HL-60 (cell line): Measurements from ENCODE around the gene RGS8.

Experiments used
- DNase-seq, 2 experiments: peaks; one replicate each; pipeline ENCODE4 v3.0.0-alpha.2; 2010 to 2020; ENCODE audit warnings: low read depth in 1 of 2, low spot score in 1 of 2
- H3K27ac ChIP-seq: fragments of 250-450 bp; sonication (Bioruptor Pico); replicated peaks from 2 replicates; pipeline ENCODE4 v1.5.1; 2020; ENCODE audit warnings: mild to moderate bottlenecking, moderate library complexity
- H3K27me3 ChIP-seq: fragments of 250-450 bp; sonication (Bioruptor Pico); 2 replicates; pipeline ENCODE4 v1.5.1; 2021; ENCODE audit warnings: mild to moderate bottlenecking, moderate library complexity; ENCODE audit not compliant: insufficient read depth, poor library complexity, severe bottlenecking
- H3K4me3 ChIP-seq: replicated peaks from 2 replicates; pipeline ENCODE4 v1.5.1; 2011; ENCODE audit warnings: mild to moderate bottlenecking, control low read depth, low read length; ENCODE audit not compliant: insufficient read depth
- GABPA ChIP-seq: IDR thresholded peaks from 2 replicates; pipeline ENCODE4 v1.6.1; 2012; ENCODE audit warnings: low read depth
- POLR2AphosphoS5 ChIP-seq: IDR thresholded peaks from 2 replicates; pipeline ENCODE4 v1.6.1; 2012; ENCODE audit warnings: low read depth
- REST ChIP-seq: IDR thresholded peaks from 2 replicates; pipeline ENCODE4 v1.6.1; 2012; ENCODE audit warnings: low read depth; ENCODE audit not compliant: insufficient replicate concordance
- SPI1 ChIP-seq: IDR thresholded peaks from 2 replicates; pipeline ENCODE4 v1.6.1; 2012; ENCODE audit warnings: low read depth, mild to moderate bottlenecking, borderline replicate concordance
- TF ChIP-seq, protein P1 (sequence below): IDR thresholded peaks from one replicate; pipeline ENCODE4 v1.5.1; 2011; ENCODE audit warnings: low read length, control low read depth, inconsistent platforms; ENCODE audit not compliant: insufficient read depth

The RGS8 gene

DNA sequence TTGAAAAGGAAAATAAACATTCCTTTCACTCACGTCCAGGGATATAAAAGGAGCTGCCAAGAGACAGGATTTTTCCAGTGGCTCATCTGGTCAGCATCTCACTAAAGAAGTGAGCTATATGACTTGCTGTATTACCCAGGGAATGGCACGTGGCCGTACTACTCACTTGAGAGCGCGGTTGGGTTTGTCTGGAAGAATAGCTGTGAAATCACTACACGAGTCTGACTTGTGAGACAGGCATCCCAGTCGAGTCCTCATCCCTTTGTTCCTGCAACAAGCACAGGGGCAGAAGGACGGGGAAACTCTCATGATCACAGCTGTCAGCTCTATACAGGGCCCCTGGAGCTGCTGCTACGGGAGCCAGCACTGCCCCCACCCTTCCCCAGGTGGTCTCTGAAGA, 17.7 kb downstream of the RGS8 start:
- H3K4me3 ChIP-seq = no peak overlapping the region
- DNase-seq = no peak
- TF ChIP-seq POLR2AphosphoS5 (no peak), SPI1 (no peak), GABPA (no peak), REST (no peak)
- TF ChIP-seq, protein P1, sequence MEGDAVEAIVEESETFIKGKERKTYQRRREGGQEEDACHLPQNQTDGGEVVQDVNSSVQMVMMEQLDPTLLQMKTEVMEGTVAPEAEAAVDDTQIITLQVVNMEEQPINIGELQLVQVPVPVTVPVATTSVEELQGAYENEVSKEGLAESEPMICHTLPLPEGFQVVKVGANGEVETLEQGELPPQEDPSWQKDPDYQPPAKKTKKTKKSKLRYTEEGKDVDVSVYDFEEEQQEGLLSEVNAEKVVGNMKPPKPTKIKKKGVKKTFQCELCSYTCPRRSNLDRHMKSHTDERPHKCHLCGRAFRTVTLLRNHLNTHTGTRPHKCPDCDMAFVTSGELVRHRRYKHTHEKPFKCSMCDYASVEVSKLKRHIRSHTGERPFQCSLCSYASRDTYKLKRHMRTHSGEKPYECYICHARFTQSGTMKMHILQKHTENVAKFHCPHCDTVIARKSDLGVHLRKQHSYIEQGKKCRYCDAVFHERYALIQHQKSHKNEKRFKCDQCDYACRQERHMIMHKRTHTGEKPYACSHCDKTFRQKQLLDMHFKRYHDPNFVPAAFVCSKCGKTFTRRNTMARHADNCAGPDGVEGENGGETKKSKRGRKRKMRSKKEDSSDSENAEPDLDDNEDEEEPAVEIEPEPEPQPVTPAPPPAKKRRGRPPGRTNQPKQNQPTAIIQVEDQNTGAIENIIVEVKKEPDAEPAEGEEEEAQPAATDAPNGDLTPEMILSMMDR = no peak
- peaks cover 9% of the 10 kb centered on the region for H3K27me3 ChIP-seq
- no peak overlapping the region for H3K27ac ChIP-seq

DNA sequence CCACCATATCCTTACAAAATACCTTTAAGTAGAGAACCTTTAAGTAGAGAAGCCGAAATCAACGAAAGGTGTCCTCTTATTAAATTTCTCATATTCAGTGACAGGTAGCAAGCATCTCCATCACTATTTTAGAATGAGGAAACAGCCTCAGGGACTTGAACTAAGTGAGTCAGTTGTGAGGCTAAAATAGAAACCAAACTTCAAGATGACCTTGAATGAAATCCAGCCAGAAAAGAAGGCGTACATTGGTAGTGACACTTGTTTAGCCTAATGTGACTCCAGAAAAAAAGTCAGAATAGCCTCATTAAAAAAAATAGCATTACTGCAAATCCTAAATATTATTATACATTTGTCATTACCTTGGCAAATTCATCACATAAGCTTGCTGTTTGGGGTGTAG, 20.1 kb downstream of the RGS8 start:
- H3K4me3 ChIP-seq = no peak overlapping the region
- H3K27me3 ChIP-seq = peaks cover 6% of the 10 kb centered on the region
- DNase-seq = no peak
- no peak overlapping the region for H3K27ac ChIP-seq
- no peak for TF ChIP-seq POLR2AphosphoS5
- TF ChIP-seq, protein P1 = no peak
- TF ChIP-seq GABPA = no peak
- no peak for TF ChIP-seq SPI1
- no peak for TF ChIP-seq REST

GRCh38 chr1:182662956-182663355, 21.4 kb downstream of the RGS8 start:
- no peak overlapping the region for H3K27ac ChIP-seq
- TF ChIP-seq, protein P1 = no peak
- TF ChIP-seq GABPA (no peak), SPI1 (no peak), POLR2AphosphoS5 (no peak), REST (no peak)
- no peak overlapping the region for H3K4me3 ChIP-seq
- H3K27me3 ChIP-seq = peaks cover 8% of the 10 kb centered on the region
- DNase-seq = no peak
